HG03460 (cell line): ENCODE measurements around the gene JADE2.

ENCODE experiments used
- ATAC-seq: cut with Tn5 transposase; IDR thresholded peaks from one replicate; pipeline ENCODE4 v1.9.1; 2021; ENCODE audit not compliant: unreplicated experiment

JADE2 gene

GRCh38 chr5:134626369-134627014 is 101.0 kb downstream of the JADE2 start:
- no peak for ATAC-seq
